Measurements from ENCODE around the gene GAP43. TPM values are rescaled to one million over a fixed set of nuclear protein-coding genes. Genes with fewer than 3 reads are reported as not detected.

The GAP43 gene
- total and polyA plus RNA-seq, 12 donors, result 0.32 to 23.2 (median 0.74) TPM; not detected in 3

GRCh38 chr3:115590873-115591272 is 32.4 kb upstream of the GAP43 start:
- no peaks in the 10 kb centered on the region for H3K4me1 ChIP-seq (replicated peaks in 1 of 2)
- TF ChIP-seq, protein P1, sequence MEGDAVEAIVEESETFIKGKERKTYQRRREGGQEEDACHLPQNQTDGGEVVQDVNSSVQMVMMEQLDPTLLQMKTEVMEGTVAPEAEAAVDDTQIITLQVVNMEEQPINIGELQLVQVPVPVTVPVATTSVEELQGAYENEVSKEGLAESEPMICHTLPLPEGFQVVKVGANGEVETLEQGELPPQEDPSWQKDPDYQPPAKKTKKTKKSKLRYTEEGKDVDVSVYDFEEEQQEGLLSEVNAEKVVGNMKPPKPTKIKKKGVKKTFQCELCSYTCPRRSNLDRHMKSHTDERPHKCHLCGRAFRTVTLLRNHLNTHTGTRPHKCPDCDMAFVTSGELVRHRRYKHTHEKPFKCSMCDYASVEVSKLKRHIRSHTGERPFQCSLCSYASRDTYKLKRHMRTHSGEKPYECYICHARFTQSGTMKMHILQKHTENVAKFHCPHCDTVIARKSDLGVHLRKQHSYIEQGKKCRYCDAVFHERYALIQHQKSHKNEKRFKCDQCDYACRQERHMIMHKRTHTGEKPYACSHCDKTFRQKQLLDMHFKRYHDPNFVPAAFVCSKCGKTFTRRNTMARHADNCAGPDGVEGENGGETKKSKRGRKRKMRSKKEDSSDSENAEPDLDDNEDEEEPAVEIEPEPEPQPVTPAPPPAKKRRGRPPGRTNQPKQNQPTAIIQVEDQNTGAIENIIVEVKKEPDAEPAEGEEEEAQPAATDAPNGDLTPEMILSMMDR (IDR thresholded peaks at IDR 0.05), result no peak
- TF ChIP-seq POLR2A (IDR thresholded peaks at IDR 0.05), result no peak
- H3K27me3 ChIP-seq, result no peaks in the 10 kb centered on the region
- H3K4me3 ChIP-seq, result no peak overlapping the region
- 74 to 84% (median 76%) methylated on average over 3 of the region's 3 CpGs for WGBS, 4 donors
- no peak for DNase-seq
- H3K36me3 ChIP-seq (replicated peaks in 1 of 2), result no peaks in the 10 kb centered on the region
- intact Hi-C loops (cut with DNase I), result no loop called here
- no peak overlapping the region for H3K27ac ChIP-seq
- no peaks in the 10 kb centered on the region for H3K9me3 ChIP-seq (replicated peaks in 1 of 3)

DNA sequence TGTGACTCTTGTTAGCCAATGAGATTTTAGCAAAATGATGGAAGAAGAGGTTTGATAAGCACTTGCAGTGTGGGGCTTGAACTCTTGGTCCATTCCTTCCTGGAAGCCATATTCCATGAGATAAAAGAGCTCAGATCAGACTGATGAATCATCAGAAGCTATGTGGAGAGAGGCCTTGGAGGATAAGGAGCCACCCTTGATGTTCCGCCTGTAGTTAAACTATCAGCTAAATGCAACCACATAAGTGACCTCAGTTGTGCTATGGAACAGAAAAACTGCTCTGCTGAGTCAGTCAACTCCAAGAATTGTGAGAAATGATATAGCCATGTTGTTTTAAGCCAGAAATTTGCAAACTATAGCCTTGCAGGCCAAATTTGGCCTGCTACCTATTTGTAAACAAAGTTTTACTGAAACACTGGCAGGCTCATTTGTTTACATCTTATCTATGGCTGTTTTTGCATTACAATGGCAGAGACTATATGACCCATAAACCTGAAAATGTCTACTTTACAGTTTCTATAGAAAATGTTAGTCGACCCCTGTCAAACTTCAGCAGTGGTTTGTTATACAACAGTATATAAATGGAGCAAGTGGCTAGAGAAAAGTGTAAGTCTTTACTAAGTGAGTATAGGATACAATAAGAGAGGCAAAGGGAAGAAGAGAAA is 27.6 kb upstream of the GAP43 start:
- DNase-seq, result no peak
- no peaks in the 10 kb centered on the region for H3K27me3 ChIP-seq
- intact Hi-C loops (cut with DNase I), result no loop called here
- no peaks in the 10 kb centered on the region for H3K9me3 ChIP-seq (replicated peaks in 1 of 3)
- H3K4me1 ChIP-seq (replicated peaks in 1 of 2), result no peaks in the 10 kb centered on the region
- TF ChIP-seq POLR2A (IDR thresholded peaks at IDR 0.05), result no peak
- TF ChIP-seq, protein P1 (IDR thresholded peaks at IDR 0.05), result no peak
- WGBS, 4 donors, result 81 to 90% (median 87%) methylated on average over 2 of the region's 2 CpGs
- H3K36me3 ChIP-seq (replicated peaks in 1 of 2), result no peaks in the 10 kb centered on the region
- H3K4me3 ChIP-seq, result no peak overlapping the region
- H3K27ac ChIP-seq, result no peak overlapping the region

GRCh38 chr3:115598216-115598615 is 25.1 kb upstream of the GAP43 start:
- H3K36me3 ChIP-seq (replicated peaks in 1 of 2), result no peaks in the 10 kb centered on the region
- no peak for TF ChIP-seq POLR2A (IDR thresholded peaks at IDR 0.05)
- TF ChIP-seq, protein P1 (IDR thresholded peaks at IDR 0.05), result no peak
- no peak for DNase-seq
- H3K4me3 ChIP-seq, result no peak overlapping the region
- no peak overlapping the region for H3K27ac ChIP-seq
- H3K9me3 ChIP-seq (replicated peaks in 1 of 3), result no peaks in the 10 kb centered on the region
- H3K27me3 ChIP-seq, result no peaks in the 10 kb centered on the region
- intact Hi-C loops (cut with DNase I), result no loop called here
- no peaks in the 10 kb centered on the region for H3K4me1 ChIP-seq (replicated peaks in 1 of 2)

- intact Hi-C loops (cut with DNase I), result no loop called here
- whole genome bisulfite sequencing, 4 donors, result 95 to 100% (median 98%) methylated on average over 1 to 2 of the region's 2 CpGs
- H3K9me3 ChIP-seq (replicated peaks in 1 of 3), result no peaks in the 10 kb centered on the region
- no peak overlapping the region for H3K4me3 ChIP-seq
- TF ChIP-seq, protein P1 (IDR thresholded peaks at IDR 0.05), result no peak
- no peak for TF ChIP-seq POLR2A (IDR thresholded peaks at IDR 0.05)
- DNase-seq, result no peak
- H3K4me1 ChIP-seq (replicated peaks in 1 of 2), result no peaks in the 10 kb centered on the region
- no peaks in the 10 kb centered on the region for H3K27me3 ChIP-seq
- H3K27ac ChIP-seq, result no peak overlapping the region
- no peaks in the 10 kb centered on the region for H3K36me3 ChIP-seq (replicated peaks in 1 of 2)
Measured at GRCh38 chr3:115602194-115602593, 21.1 kb upstream of the GAP43 start.

Data from adrenal gland (tissue), 12 donors.